ENCODE data around the gene NCF4. TPM values are rescaled to one million over a fixed set of nuclear protein-coding genes. Genes with fewer than 3 reads are reported as not detected.

NCF4 gene
- 10 to 100 TPM; 59.9 to 60.1 TPM for total RNA-seq

DNA sequence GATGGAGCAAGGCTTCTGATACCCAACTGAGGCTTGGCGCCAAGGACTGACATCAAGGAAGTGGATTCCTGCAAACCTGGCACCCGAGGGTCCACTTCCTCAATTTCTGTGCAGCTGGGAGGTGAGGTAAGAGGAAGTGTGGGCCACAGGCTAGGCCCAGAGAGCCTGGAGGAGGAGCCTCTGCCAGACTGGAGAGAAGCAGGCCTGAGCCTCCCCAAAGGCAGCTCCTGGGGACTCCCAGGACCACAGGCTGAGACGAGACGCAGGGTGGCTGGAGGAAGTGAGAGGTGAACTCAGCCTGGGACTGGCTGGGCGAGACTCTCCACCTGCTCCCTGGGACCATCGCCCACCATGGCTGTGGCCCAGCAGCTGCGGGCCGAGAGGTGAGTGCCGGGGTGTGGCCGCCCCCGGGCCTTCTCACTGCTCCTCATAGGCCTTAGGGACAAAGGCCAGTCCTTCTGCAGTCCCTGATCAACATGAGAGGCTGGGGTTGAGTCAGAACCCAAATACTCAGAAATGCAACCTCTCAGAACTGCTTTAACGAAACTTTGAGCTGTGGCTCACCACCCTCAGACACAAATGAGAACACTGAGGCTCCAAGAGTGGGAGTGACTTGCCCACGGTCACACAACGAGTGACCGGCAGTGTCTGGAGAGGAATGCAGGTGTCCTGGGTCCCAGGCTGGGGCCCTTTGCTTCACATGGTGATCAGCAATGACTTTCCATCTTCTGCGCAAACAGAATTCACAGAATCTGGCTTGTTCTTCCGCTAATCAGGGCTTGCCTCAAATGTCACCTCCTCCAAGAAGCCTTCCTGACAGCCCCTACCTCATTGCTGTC lies at the start of gene NCF4:
Gene NCF4, plus strand, starts transcription at position 186 of the 839 bp plus-strand sequence. Its CDS starts 166 bp downstream, at position 352.
- ChIA-PET POLR2A (interaction anchor here (0.6 to 3.8 kb wide), 24 partner anchors 8 to 449 kb away, joined by 3 to 29 read pairs (median 4); partner anchors contain the start of genes EIF3D, IFT27 and IL2RB), CTCF (interaction anchor here (0.9 to 4.6 kb wide), 10 partner anchors 8 to 339 kb away, joined by 3 to 36 read pairs (median 8); partner anchors contain the start of gene IFT27)
- Mint-ChIP-seq H3K27ac (peak within 1 kb of the TSS; percentile 98), H3K4me1 (peaks cover 79% of the 10 kb centered on the region), H3K27me3 (no peaks in the 10 kb centered on the region), H3K4me3 (peak within 1 kb of the TSS; percentile 73), H3K36me3 (ENCODE audit: low read depth) (peaks cover 34% of the 10 kb centered on the region), H3K9me3 (no peaks in the 10 kb centered on the region)
- DNase-seq, result peak; percentile 76

DNA sequence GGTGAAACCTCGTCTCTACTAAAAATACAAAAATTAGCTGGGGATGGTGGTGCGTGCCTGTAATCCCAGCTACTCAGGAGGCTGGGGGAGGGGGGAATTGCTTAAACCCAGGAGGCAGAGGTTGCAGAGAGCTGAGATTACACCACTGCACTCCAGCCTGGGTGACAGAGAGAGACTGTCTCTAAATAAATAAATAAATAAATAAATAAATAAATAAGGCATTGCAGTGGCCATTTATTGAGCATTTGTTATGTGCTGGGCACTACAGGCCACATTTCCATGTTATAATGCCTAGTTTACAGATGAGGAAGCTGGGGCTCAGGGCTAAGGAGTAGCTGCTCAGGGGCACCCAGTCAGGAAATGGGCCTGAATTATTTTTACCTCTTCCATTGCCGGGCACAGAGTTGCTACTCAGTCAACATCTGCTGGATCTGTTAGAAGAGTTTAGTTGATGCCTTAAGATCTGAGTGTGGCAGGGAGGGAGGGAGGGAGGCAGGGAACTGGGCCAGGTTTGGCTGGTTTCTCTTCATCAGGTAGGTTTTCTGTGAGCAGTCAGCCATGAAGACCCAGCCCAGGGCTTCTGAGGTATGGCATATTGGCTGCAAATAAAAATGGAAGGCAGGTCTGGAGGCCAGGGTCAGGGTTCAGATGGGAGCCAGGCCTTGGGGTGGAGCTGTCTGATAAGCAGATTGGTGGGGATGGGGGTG lies 49.6 kb upstream of the NCF4 start:
- DNase-seq, result no peak
- Mint-ChIP-seq H3K27ac (no peak overlapping the region), H3K9me3 (no peaks in the 10 kb centered on the region), H3K4me3 (no peak overlapping the region), H3K27me3 (peaks cover 31% of the 10 kb centered on the region), H3K4me1 (peaks cover 6% of the 10 kb centered on the region), H3K36me3 (ENCODE audit: low read depth) (no peaks in the 10 kb centered on the region)
- ChIA-PET CTCF (interaction anchor here (1.2 kb wide), 1 partner anchor 37 kb away, joined by 3 read pairs; no protein-coding TSS in a partner anchor), POLR2A (no interaction called here)

DNA sequence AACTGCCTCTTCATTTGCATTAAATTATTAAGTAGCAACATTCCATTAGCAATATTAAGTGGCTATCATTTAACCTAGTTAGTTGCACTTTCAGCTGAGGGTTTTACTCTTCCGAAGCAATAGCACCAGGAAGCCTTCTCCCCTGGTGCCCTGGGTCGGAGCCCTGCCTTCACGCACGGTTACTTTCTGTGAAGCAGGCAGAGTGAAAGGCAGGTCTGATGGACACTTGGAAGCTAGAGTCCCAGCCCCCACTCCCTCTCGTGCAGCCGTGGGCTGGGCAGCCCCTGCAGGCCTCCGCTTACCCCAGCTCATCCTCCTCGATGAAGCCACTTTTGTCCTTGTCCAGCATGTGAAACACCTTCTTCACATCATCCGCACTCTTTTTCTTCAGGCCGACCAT lies 46.0 kb upstream of the NCF4 start:
- H3K4me3 Mint-ChIP-seq, result no peak overlapping the region
- H3K36me3 Mint-ChIP-seq (ENCODE audit: low read depth), result no peaks in the 10 kb centered on the region
- POLR2A ChIA-PET, result no interaction called here
- peaks cover 2% of the 10 kb centered on the region for H3K4me1 Mint-ChIP-seq
- no peak for DNase-seq
- no peak overlapping the region for H3K27ac Mint-ChIP-seq
- no peaks in the 10 kb centered on the region for H3K9me3 Mint-ChIP-seq
- CTCF ChIA-PET, result no interaction called here
- peaks cover 59% of the 10 kb centered on the region for H3K27me3 Mint-ChIP-seq

DNA sequence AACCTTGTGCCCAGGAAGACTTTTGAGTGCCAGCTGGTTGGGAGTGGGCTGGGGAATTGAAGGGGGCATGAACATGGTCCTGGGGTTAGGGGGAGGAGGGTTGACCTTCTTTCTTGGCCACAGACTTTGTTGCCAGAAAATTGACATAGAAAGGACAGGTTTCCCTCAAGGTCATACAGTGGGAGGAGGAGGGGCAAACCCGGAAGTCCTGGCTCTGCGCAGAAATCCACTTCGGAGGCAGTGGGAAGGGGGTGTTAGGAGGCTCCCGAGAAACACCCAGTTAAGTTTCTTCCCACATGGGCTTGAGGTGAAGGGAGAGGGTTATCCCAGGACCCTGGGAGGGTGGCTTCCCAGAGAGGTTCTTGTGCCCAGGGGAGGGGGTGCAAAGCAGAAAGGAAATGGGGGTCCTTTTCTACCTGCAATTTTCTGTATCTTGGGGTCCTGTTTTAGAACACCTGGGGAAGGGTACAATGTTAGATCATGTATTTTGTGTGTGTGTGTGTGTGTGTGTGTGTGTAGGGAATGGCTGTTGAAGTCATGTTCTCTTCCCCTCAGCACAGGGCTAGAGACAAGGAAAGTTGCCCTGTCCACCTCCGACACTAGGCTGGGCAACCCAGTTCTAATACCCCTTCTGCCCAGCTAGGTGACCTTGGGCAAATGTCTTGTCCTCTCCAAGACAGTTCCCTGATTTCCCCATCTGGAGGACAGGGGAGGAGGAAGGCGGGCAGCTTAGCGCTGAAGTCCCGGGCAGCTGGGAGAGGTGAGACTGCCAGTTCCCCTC lies 45.1 kb upstream of the NCF4 start:
- Mint-ChIP-seq H3K9me3 (no peaks in the 10 kb centered on the region), H3K27ac (no peak overlapping the region), H3K4me3 (no peak overlapping the region), H3K36me3 (ENCODE audit: low read depth) (no peaks in the 10 kb centered on the region), H3K27me3 (peaks cover 69% of the 10 kb centered on the region), H3K4me1 (peaks cover 2% of the 10 kb centered on the region)
- CTCF ChIA-PET, result interaction anchor here (1.1 kb wide), 1 partner anchor 37 kb away, joined by 3 read pairs; no protein-coding TSS in a partner anchor
- DNase-seq, result no peak
- POLR2A ChIA-PET, result no interaction called here

DNA sequence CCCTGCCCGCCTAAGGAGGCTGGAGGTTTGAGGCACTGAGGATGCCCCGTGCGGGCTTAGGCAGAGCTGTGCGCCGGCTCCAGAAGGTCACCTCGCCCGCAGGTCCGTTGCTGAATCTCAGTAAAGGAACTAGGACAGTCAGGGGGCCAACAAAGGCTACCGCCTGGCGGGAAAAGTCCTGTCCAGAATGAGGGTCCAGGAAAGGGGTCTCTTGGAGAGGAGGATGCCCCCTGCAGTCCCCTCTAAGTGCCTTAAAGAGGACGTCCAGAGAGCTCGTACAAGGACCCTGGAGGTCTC lies 44.5 kb upstream of the NCF4 start:
- Mint-ChIP-seq H3K27ac (no peak overlapping the region), H3K36me3 (ENCODE audit: low read depth) (no peaks in the 10 kb centered on the region), H3K4me1 (peaks cover 2% of the 10 kb centered on the region), H3K4me3 (no peak overlapping the region), H3K27me3 (peaks cover 72% of the 10 kb centered on the region), H3K9me3 (no peaks in the 10 kb centered on the region)
- DNase-seq, result no peak
- ChIA-PET POLR2A (no interaction called here), CTCF (interaction anchor here (1.1 kb wide), 1 partner anchor 37 kb away, joined by 3 read pairs; no protein-coding TSS in a partner anchor)

DNA sequence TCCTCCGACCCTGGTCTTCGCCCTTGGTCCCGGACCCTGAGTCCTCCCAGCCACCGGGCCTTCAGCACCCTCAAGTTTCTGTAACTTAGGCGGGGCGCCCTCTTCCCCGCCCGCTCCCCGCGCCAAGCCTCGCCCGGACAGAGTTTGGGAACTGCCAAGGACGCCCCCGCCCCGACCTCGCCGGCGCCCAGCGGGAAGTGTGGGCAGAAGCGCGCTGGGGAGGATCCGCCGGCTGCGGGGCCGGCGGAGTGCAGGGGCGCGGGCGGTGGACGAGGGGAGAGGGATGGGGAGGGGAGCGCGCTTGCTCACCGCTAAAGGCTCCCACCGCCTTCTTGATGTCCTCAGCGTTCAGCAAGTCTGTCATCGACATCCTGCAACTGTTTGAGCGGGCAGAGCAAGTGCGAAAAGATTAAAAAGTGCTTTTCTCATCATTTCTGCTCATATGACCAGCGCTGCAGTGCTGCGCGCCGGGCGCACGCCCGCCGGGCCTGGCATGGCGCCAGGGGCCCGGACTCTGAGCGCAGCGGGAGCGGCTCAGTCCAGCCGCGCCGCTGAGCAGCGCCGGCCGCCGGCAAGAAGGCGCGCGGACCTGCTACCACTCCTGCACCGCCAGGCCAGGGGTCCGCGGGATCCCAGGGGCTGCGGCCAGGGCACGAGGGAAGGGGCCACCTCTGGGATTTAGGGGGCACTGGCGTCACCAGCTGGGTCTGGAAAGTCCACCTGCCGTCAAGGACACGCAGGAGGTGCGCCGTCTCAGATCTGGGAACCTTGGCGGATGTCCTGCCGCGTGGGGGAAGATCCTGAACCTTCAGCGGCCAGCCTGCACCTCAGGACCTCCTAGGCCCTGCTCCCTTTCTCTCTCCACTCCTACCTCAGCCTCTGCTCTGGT lies 43.9 kb upstream of the NCF4 start, which contains the start of gene PVALB:
Gene PVALB, minus strand, starts transcription at position 400 of the 889 bp plus-strand sequence. Its CDS starts 30 bp downstream, at position 370.
- POLR2A ChIA-PET, result no interaction called here
- H3K4me1 Mint-ChIP-seq, result peaks cover 2% of the 10 kb centered on the region
- CTCF ChIA-PET, result interaction anchor here (1.1 kb wide), 1 partner anchor 36 kb away, joined by 3 read pairs; no protein-coding TSS in a partner anchor
- no peaks in the 10 kb centered on the region for H3K9me3 Mint-ChIP-seq
- no peak for DNase-seq
- no peak within 1 kb of the TSS for H3K4me3 Mint-ChIP-seq
- no peak within 1 kb of the TSS for H3K27ac Mint-ChIP-seq
- H3K36me3 Mint-ChIP-seq (ENCODE audit: low read depth), result no peaks in the 10 kb centered on the region
- H3K27me3 Mint-ChIP-seq, result peaks cover 72% of the 10 kb centered on the region

DNA sequence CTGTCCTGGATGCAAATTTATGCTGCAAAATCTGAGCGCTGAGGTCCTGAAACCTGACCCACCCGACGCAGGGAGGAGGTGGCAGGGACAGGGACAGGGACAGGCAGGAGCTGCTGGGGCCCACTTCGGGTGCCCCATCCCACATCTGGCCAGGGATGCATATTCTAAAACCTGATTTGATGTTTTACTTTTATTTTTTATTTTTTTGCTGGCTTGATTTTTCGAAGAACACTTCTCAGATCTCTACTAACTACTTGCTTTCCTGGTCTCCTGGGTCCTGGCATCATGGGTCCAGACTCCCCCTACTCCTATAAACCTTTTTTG lies 43.3 kb upstream of the NCF4 start:
- peaks cover 72% of the 10 kb centered on the region for H3K27me3 Mint-ChIP-seq
- peaks cover 2% of the 10 kb centered on the region for H3K4me1 Mint-ChIP-seq
- H3K4me3 Mint-ChIP-seq, result no peak overlapping the region
- ChIA-PET CTCF (no interaction called here), POLR2A (no interaction called here)
- no peaks in the 10 kb centered on the region for H3K36me3 Mint-ChIP-seq (ENCODE audit: low read depth)
- no peak for DNase-seq
- no peak overlapping the region for H3K27ac Mint-ChIP-seq
- no peaks in the 10 kb centered on the region for H3K9me3 Mint-ChIP-seq

DNA sequence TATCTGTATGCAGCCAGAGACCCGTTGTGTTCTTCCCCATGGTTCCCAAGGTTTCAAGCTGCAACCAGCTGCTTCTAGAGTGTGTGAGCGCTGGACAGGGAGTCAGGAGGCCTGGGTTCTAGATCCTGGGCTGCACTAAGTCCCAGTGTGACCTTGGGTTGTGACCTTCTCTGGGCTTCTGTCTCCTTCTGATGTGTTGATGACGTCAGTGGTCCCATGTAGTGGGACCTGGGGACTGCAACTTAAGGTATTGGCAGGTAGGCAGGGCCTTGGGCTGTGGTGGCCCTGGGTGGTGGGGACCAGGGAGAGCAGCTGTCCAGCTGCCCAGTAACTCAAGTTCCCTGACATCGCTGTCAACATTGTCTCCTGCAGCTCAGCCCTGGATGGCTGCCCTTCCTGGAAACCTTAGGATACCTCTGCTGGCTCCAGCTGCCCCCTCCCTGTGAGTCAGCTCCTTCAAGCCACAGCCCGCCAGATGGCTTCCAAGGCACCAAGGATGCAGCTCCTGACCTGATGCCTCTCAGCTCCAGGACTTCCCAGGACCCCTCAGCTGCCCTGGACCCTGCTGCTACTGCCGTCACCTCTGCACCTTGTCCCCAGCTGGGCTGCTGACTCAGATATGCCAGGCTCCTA lies 42.7 kb upstream of the NCF4 start:
- no peak overlapping the region for H3K4me3 Mint-ChIP-seq
- H3K27ac Mint-ChIP-seq, result no peak overlapping the region
- no peaks in the 10 kb centered on the region for H3K9me3 Mint-ChIP-seq
- DNase-seq, result no peak
- ChIA-PET CTCF (interaction anchor here (1.2 kb wide), 1 partner anchor 38 kb away, joined by 3 read pairs; no protein-coding TSS in a partner anchor), POLR2A (no interaction called here)
- H3K36me3 Mint-ChIP-seq (ENCODE audit: low read depth), result no peaks in the 10 kb centered on the region
- peaks cover 2% of the 10 kb centered on the region for H3K4me1 Mint-ChIP-seq
- peaks cover 69% of the 10 kb centered on the region for H3K27me3 Mint-ChIP-seq

DNA sequence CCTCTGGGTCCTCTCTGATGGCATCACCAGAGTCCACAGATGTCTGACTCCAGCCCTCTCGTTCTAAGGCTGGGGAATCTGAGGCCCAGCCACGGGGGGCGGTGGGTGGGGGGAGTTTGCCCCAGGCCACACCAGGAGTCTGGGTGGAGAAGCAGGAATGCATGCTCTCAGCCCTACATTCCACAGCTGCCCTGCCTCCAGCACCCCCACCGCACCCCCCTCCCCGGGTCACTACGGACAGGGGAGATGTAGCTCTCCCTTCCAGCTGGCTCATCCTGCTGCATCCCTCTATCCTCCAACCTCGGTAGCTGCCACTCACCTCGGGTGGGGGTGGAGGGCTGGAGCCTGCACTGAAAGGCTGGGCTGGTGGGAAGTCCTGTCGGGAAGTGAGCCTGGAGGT lies 41.7 kb upstream of the NCF4 start:
- Mint-ChIP-seq H3K4me3 (no peak overlapping the region), H3K36me3 (ENCODE audit: low read depth) (no peaks in the 10 kb centered on the region), H3K4me1 (peaks cover 2% of the 10 kb centered on the region), H3K27me3 (peaks cover 60% of the 10 kb centered on the region), H3K27ac (no peak overlapping the region), H3K9me3 (no peaks in the 10 kb centered on the region)
- CTCF ChIA-PET, result interaction anchor here (0.6 kb wide), 1 partner anchor 17 kb away, joined by 3 read pairs; no protein-coding TSS in a partner anchor
- no peak for DNase-seq
- POLR2A ChIA-PET, result no interaction called here

DNA sequence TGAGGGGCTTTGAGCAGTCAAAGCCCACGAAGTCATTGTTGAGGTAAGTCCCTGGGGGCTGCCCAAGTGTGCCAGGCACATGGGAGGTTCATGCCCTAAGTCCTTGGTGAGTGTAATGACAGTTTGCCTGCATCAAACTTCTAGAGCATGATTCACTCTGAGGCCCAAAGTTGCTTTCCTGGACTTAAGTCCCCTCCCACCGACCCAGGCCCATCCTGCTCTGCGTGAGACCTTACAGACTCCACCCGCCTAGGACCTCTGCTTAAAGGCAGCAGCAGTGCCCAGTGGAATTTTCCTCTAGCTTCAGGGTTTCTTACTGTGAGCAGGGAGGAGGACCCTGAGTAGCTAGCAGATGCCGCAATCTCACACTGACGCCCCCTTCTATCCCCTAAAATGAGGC lies 38.2 kb upstream of the NCF4 start:
- POLR2A ChIA-PET, result no interaction called here
- H3K4me3 Mint-ChIP-seq, result no peak overlapping the region
- H3K27me3 Mint-ChIP-seq, result peaks cover 35% of the 10 kb centered on the region
- H3K9me3 Mint-ChIP-seq, result no peaks in the 10 kb centered on the region
- H3K4me1 Mint-ChIP-seq, result no peaks in the 10 kb centered on the region
- DNase-seq, result no peak
- H3K27ac Mint-ChIP-seq, result no peak overlapping the region
- CTCF ChIA-PET, result no interaction called here
- no peaks in the 10 kb centered on the region for H3K36me3 Mint-ChIP-seq (ENCODE audit: low read depth)

DNA sequence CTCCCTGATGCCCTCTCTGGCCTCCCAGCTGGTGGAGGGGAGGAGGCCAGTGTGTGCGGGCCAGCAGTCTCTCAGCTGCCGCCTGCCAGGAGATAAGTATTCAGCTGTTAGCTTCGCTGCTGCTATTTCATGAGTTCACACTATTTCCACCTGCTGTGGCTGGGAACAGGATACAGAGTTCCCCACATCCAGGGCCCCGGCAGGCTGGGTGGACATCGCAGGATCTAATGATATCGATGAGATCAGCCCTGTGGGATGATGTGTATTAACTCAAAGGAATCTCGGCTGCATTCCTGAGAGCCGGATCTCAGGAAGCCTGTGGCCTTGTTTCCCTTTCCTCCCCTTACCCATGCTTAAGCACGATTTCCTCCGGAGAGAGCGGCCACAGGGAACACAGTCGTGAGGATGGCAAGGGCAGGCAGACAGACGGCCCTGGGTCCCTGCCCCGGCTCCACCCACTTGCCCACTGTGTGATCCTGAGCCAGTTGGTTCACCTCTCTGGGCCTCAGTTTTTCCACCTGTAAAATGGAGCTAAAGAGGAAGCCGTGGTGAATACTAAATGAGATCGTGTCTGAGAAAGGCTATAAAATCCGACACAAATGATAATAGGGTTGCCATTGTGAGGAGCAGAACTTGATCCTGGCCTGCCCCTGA lies 37.5 kb upstream of the NCF4 start:
- H3K36me3 Mint-ChIP-seq (ENCODE audit: low read depth), result no peaks in the 10 kb centered on the region
- no peaks in the 10 kb centered on the region for H3K9me3 Mint-ChIP-seq
- POLR2A ChIA-PET, result no interaction called here
- H3K4me1 Mint-ChIP-seq, result peaks cover under 1% of the 10 kb centered on the region
- no peak overlapping the region for H3K4me3 Mint-ChIP-seq
- H3K27me3 Mint-ChIP-seq, result peaks cover 28% of the 10 kb centered on the region
- DNase-seq, result no peak
- CTCF ChIA-PET, result no interaction called here
- no peak overlapping the region for H3K27ac Mint-ChIP-seq

DNA sequence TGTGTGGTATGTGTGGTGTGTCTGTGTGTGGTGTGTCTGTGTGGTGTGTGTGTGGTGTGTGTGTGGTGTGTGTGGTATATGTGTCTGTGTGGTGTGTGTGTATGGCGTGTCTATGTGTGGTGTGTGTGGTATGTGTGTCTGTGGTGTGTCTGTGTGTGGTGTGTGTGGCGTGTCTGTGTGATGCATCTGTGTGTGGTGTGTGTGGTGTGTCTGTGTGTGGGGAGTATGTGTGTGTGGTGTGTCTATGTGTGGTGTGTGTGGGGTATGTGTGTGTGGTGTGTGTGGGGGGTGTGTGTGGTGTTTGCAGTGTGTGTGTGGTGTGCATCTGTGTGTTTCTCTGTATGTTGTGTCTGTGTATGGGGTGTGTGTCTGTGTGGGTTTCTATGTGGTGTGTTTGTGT lies 36.2 kb upstream of the NCF4 start:
- no peak for DNase-seq
- no peaks in the 10 kb centered on the region for H3K9me3 Mint-ChIP-seq
- H3K36me3 Mint-ChIP-seq (ENCODE audit: low read depth), result no peaks in the 10 kb centered on the region
- peaks cover 11% of the 10 kb centered on the region for H3K4me1 Mint-ChIP-seq
- POLR2A ChIA-PET, result no interaction called here
- peaks cover 18% of the 10 kb centered on the region for H3K27me3 Mint-ChIP-seq
- no peak overlapping the region for H3K4me3 Mint-ChIP-seq
- CTCF ChIA-PET, result no interaction called here
- no peak overlapping the region for H3K27ac Mint-ChIP-seq

Measured in activated CD4-positive, alpha-beta memory T cell treated with anti-CD3 and anti-CD28 coated beads, Interleukin-2, amount 10 ng/mL, durations not matched to agents 7 days and 5 days (primary cell).